K562 (cell line): Measurements from ENCODE around the gene RPL18A. TPM values are rescaled to one million over a fixed set of nuclear protein-coding genes. Genes with fewer than 3 reads are reported as not detected.

Experiments
- ATAC-seq: fragments of 200-7000 bp; cut with Tn5 transposase; 3 replicates; pipeline ENCODE4 v1.9.1; 2020; ENCODE audit warnings: moderate library complexity
- BruUV-seq: library from RNA; stranded (reverse); fragments of 400-500 nt; replicated peaks from 2 replicates; lab custom pipeline; 2021; lab: Mats Ljungman, UMichigan
- CTCF ChIA-PET: fragments of 300-600 bp; formaldehyde crosslinking; extraction: SDS; loops from one replicate; lab custom pipeline; 2021; ENCODE audit warnings: low intra/inter-chr PET ratio; lab: Yijun Ruan, JAX
- POLR2A ChIA-PET: fragments of 300-600, 350-650 bp; sonication (Branson Sonifier 250); formaldehyde crosslinking; extraction: SDS; loops from one replicate; lab custom pipeline; 2021; ENCODE audit warnings: antibody characterized with exemption, inconsistent platforms; lab: Yijun Ruan, JAX
- DNase-seq, 4 experiments: peaks; one replicate each; pipeline versions ENCODE4 v3.0.0 to v3.0.0-alpha.2; 2011 to 2018; ENCODE audit warnings: low spot score in 3 of 4, mixed read lengths in 3 of 4; ENCODE audit errors: extremely low read depth in 1 of 4
- FAIRE-seq: peaks from 2 replicates; lab custom pipeline; 2011; peaks lifted over from hg19 to GRCh38; lab: Jason Lieb, UNC
- H2AFZ ChIP-seq: 2 replicates; pipeline ENCODE4 v1.6.0; 2011; ENCODE audit warnings: low read depth, low read length, control low read depth, inconsistent platforms
- H3K27ac ChIP-seq: fragments of 200-600 bp; 3 replicates; pipeline ENCODE4 v1.8.0; 2011; ENCODE audit warnings: low read depth, mild to moderate bottlenecking, control low read depth, inconsistent platforms, low read length, moderate library complexity, mixed read lengths; ENCODE audit errors: extremely low read depth
- H3K27me3 ChIP-seq, 2 experiments: fragments of 300-600 bp in 1 of 2; 2 replicates in 1 of 2; 3 replicates in 1 of 2; pipeline versions ENCODE4 v1.6.0 to v1.8.0; 2011; ENCODE audit warnings: inconsistent platforms in 2 of 2, low read length in 2 of 2, mild to moderate bottlenecking in 1 of 2, mixed read lengths in 1 of 2, moderate library complexity in 1 of 2; ENCODE audit not compliant: control insufficient read depth in 2 of 2, insufficient read depth in 2 of 2
- H3K36me3 ChIP-seq: fragments of 300-600 bp; 3 replicates; pipeline ENCODE4 v1.8.0; 2011; ENCODE audit warnings: mild to moderate bottlenecking, low read length, inconsistent platforms; ENCODE audit not compliant: control insufficient read depth, insufficient read depth
- H3K4me1 ChIP-seq, 2 experiments: fragments of 200-600 bp in 1 of 2; replicated peaks in 1 of 2; 2 replicates in 1 of 2; 3 replicates in 1 of 2; pipeline versions ENCODE4 v1.5.1 to v1.8.0; 2011; ENCODE audit warnings: inconsistent platforms in 2 of 2, low read length in 2 of 2, mild to moderate bottlenecking in 1 of 2, mixed read lengths in 1 of 2, moderate library complexity in 1 of 2; ENCODE audit not compliant: control insufficient read depth in 2 of 2, insufficient read depth in 2 of 2
- H3K4me2 ChIP-seq: 2 replicates; pipeline ENCODE4 v1.6.1; 2011; ENCODE audit warnings: low read length, control low read depth, inconsistent platforms, mixed read lengths; ENCODE audit not compliant: insufficient read depth
- H3K4me3 ChIP-seq: fragments of 200-600 bp; sonication (generic), shearing (Covaris generic); 2 replicates; pipeline ENCODE4 v1.5.1; 2016; ENCODE audit warnings: control low read depth, inconsistent platforms
- H3K79me2 ChIP-seq: fragments of 200-600 bp; 3 replicates; pipeline ENCODE4 v1.8.0; 2011; ENCODE audit warnings: low read length, inconsistent platforms; ENCODE audit not compliant: control insufficient read depth, insufficient read depth
- H3K9ac ChIP-seq, 2 experiments: 2 replicates each; pipeline versions ENCODE4 v1.6.0 to v1.6.1; 2011; ENCODE audit warnings: low read depth in 2 of 2, low read length in 2 of 2, control low read depth in 1 of 2, inconsistent platforms in 1 of 2, mild to moderate bottlenecking in 1 of 2, mixed read lengths in 1 of 2; ENCODE audit not compliant: insufficient read depth in 1 of 2
- H3K9me1 ChIP-seq: one replicate; pipeline ENCODE4 v1.6.0; 2011; ENCODE audit warnings: inconsistent platforms, mild to moderate bottlenecking, low read length, moderate library complexity; ENCODE audit not compliant: control insufficient read depth, insufficient read depth
- H3K9me3 ChIP-seq: replicated peaks from 2 replicates; pipeline ENCODE4 v1.5.1; 2011; ENCODE audit warnings: low read depth, low read length, inconsistent platforms; ENCODE audit not compliant: control insufficient read depth, insufficient read depth
- H4K20me1 ChIP-seq: replicated peaks from 2 replicates; pipeline ENCODE4 v1.6.1; 2011; ENCODE audit warnings: low read length, inconsistent platforms, mixed read lengths; ENCODE audit not compliant: control insufficient read depth, insufficient read depth
- ETS2 ChIP-seq: IDR thresholded peaks from 2 replicates; pipeline ENCODE4 v1.6.1; 2016; ENCODE audit warnings: borderline replicate concordance, missing genetic modification characterization, mild to moderate bottlenecking, moderate library complexity, missing compliant biosample characterization; ENCODE audit not compliant: poor library complexity, severe bottlenecking
- KLF1 ChIP-seq: fragments of 450-650 bp; IDR thresholded peaks from 2 replicates; pipeline ENCODE4 v1.6.1; 2016; ENCODE audit warnings: missing genetic modification characterization, missing compliant biosample characterization
- L3MBTL2 ChIP-seq: fragments of 450-650 bp; IDR thresholded peaks from 2 replicates; pipeline ENCODE4 v1.6.1; 2016; ENCODE audit warnings: mild to moderate bottlenecking, moderate library complexity
- MTA3 ChIP-seq: fragments of 450-650 bp; formaldehyde crosslinking; IDR thresholded peaks from 2 replicates; pipeline ENCODE4 v1.6.1; 2017; ENCODE audit warnings: mild to moderate bottlenecking, borderline replicate concordance
- PATZ1 ChIP-seq: fragments of 250-450 bp; sonication (Bioruptor Pico); IDR thresholded peaks from 2 replicates; pipeline ENCODE4 v1.5.0; 2020; ENCODE audit warnings: mild to moderate bottlenecking, borderline replicate concordance
- ZNF143 ChIP-seq: sonication (generic); formaldehyde crosslinking; IDR thresholded peaks from 2 replicates; pipeline ENCODE4 v1.9.0; 2022; ENCODE audit warnings: mild to moderate bottlenecking, missing genetic modification reagents
- ZNF280B ChIP-seq: fragments of 250-450 bp; sonication (Bioruptor Pico); IDR thresholded peaks from 2 replicates; pipeline ENCODE4 v1.5.1; 2021; ENCODE audit warnings: mild to moderate bottlenecking
- WGBS: fragments of 100-300 bp; shearing (Covaris generic); methylation state at CpG from one replicate; pipeline ENCODE4 v1.1.6; 2016; ENCODE audit warnings: low coverage, mixed read lengths; ENCODE audit not compliant: insufficient coverage; ENCODE audit errors: missing lambda C conversion rate; 5-methylcytosine and 5-hydroxymethylcytosine counted together
- in situ Hi-C: fragments of 300-500 bp; cut with MboI; formaldehyde crosslinking; loops from 4 replicates; pipeline ENCODE4 v1.15.0; 2018; ENCODE audit warnings: inconsistent platforms, mixed read lengths
- intact Hi-C: fragments of 100-400 bp; cut with micrococcal nuclease; formaldehyde crosslinking; loops from 2 replicates; pipeline ENCODE4 v1.14.2; 2022
- polyA plus RNA-seq, 8 experiments: library from polyadenylated mRNA; depleted of rRNA in 4 of 8; stranded (reverse) in 5 of 8; unstranded in 3 of 8; fragments of >200 nt; fragmentation: Nextera tagmentation in 2 of 8; fragmentation: Illumina TruSeq in 1 of 8; extraction: Ambion mirVana in 2 of 8; extraction: Trizol in 1 of 8; gene quantifications; 2 replicates each; pipeline versions ENCODE4 v1.2.1 to v1.2.3, GENCODE V29; 2011 to 2014; ENCODE audit warnings: inconsistent platforms in 1 of 8, missing spikeins in 1 of 8
- total RNA-seq, 7 experiments: library from RNA; depleted of rRNA in 6 of 7; stranded (reverse); fragments of >200 nt in 6 of 7; fragmentation: Illumina TruSeq in 2 of 7; extraction: Trizol in 2 of 7; gene quantifications; 2 replicates each; pipeline versions ENCODE4 v1.2.1 to v1.2.3, GENCODE V29; 2011 to 2021; ENCODE audit warnings: low replicate concordance in 1 of 7

Gene RPL18A
- total and polyA plus RNA-seq, 9 of the 15 experiments (the other 6 are each of a cell fraction or from before 2014, with no cell fraction given), result 626 to 2,882 (median 1,895) TPM

- Histone ChIP-seq H3K27ac (no peak overlapping the region), H3K27me3 (no peaks in the 10 kb centered on the region), H3K4me1 (peaks cover 11 to 52% of the 10 kb centered on the region in 2 experiments; a peak in 4 of 5 replicates), H3K9ac (0 out of 4 replicates have a peak overlapping the region, but pooled peaks of 1 of the 2 experiments have one; percentile 1), H3K4me3 (no peak overlapping the region), H4K20me1 (peaks cover 23% of the 10 kb centered on the region; the same call in 1 of the 2 replicates), H3K9me3 (no peaks in the 10 kb centered on the region), H3K4me2 (no peak overlapping the region), H2AFZ (no peak overlapping the region), H3K79me2 (no peaks in the 10 kb centered on the region), H3K36me3 (peaks cover 10% of the 10 kb centered on the region; the same call in 2 of the 3 replicates), H3K9me1 (no peaks in the 10 kb centered on the region)
- no TSS peak for BruUV-seq
- no peak for FAIRE-seq
- WGBS, result 39% methylated on average over 6 of the region's 6 CpGs
- ChIA-PET CTCF (interaction anchor here (1.6 kb wide), 1 partner anchor 129 kb away, joined by 4 read pairs; no protein-coding TSS in a partner anchor), POLR2A (interaction anchor here (1.0 to 1.8 kb wide), 2 partner anchors 38 to 61 kb away, joined by 3 to 4 read pairs; no protein-coding TSS in a partner anchor)
- in situ Hi-C loops, result loop anchor here (5.0 kb wide), 1 partner anchor 59 kb away; no protein-coding TSS in a partner anchor
- DNase-seq, result peak in 1 of 4 experiments; percentile 3
- intact Hi-C loops, result loop anchor here (10.0 kb wide), 1 partner anchor 186 kb away; no protein-coding TSS in a partner anchor
- no peak for ATAC-seq
- TF ChIP-seq ETS2 (tag) (no peak), MTA3 (no peak), ZNF143 (CRISPR knock-in tag) (no peak), L3MBTL2 (no peak), ZNF280B (CRISPR knock-in tag) (no peak), KLF1 (tag) (no peak), PATZ1 (CRISPR knock-in tag) (no peak)
These were observed 9.0 kb downstream of the RPL18A start for GRCh38 chr19:17868669-17869068.
